GM12878 (cell line): ENCODE results near the gene FAM227A. TPM values are rescaled to one million over a fixed set of nuclear protein-coding genes. Genes with fewer than 3 reads are reported as not detected.

Experiments used
- ATF3 ChIP-seq: IDR thresholded peaks from 2 replicates; pipeline ENCODE4 v1.6.1; 2011; ENCODE audit warnings: low read depth, mild to moderate bottlenecking, low read length, moderate library complexity, borderline replicate concordance; ENCODE audit errors: extremely low read depth
- ESRRA ChIP-seq: IDR thresholded peaks from 2 replicates; pipeline ENCODE4 v1.6.1; 2012; ENCODE audit warnings: mild to moderate bottlenecking, low read length, improper control_type of control experiment
- ETV6 ChIP-seq, 2 experiments: fragments of 450-650 bp in 1 of 2; IDR thresholded peaks in 1 of 2; conservative IDR thresholded peaks in 1 of 2; 2 replicates each; pipeline ENCODE4 v1.6.1; 2014; ENCODE audit warnings: antibody characterized with exemption in 1 of 2, borderline replicate concordance in 1 of 2, low read depth in 1 of 2, mild to moderate bottlenecking in 1 of 2, moderate library complexity in 1 of 2
- HDAC2 ChIP-seq: fragments of 200-600 bp; sonication (generic); IDR thresholded peaks from 2 replicates; pipeline ENCODE4 v1.6.1; 2017
- HDAC6 ChIP-seq: fragments of 200-600 bp; sonication (generic); IDR thresholded peaks from one replicate; pipeline ENCODE4 v1.8.0; 2017; ENCODE audit warnings: antibody characterized with exemption; ENCODE audit not compliant: unreplicated experiment
- IRF4 ChIP-seq: IDR thresholded peaks from 2 replicates; pipeline ENCODE4 v1.6.1; 2011; ENCODE audit warnings: low read depth, low read length
- JUNB ChIP-seq: IDR thresholded peaks from 2 replicates; pipeline ENCODE4 v1.6.1; 2016; ENCODE audit warnings: antibody characterized with exemption, mild to moderate bottlenecking
- KDM1A ChIP-seq: fragments of 200-600 bp; sonication (generic); IDR thresholded peaks from 2 replicates; pipeline ENCODE4 v1.6.1; 2016; ENCODE audit warnings: borderline replicate concordance
- MXI1 ChIP-seq: fragments of 150-350 bp; IDR thresholded peaks from 2 replicates; pipeline ENCODE4 v1.6.1; 2011; ENCODE audit warnings: low read depth, mild to moderate bottlenecking, inconsistent platforms, low read length, improper control_type of control experiment
- NR2C2 ChIP-seq: IDR thresholded peaks from 2 replicates; pipeline ENCODE4 v1.6.1; 2011; ENCODE audit warnings: borderline replicate concordance, low read depth; ENCODE audit not compliant: control insufficient read depth, insufficient read length
- POLR2A ChIP-seq: IDR thresholded peaks from 2 replicates; pipeline ENCODE4 v1.6.1; 2011; ENCODE audit warnings: low read depth, mild to moderate bottlenecking, low read length
- POLR2AphosphoS2 ChIP-seq: IDR thresholded peaks from 2 replicates; pipeline ENCODE4 v1.6.1; 2011; ENCODE audit warnings: low read depth, mild to moderate bottlenecking, low read length, improper control_type of control experiment, moderate library complexity
- SIN3A ChIP-seq: IDR thresholded peaks from 2 replicates; pipeline ENCODE4 v1.6.1; 2012; ENCODE audit warnings: low read depth, low read length, improper control_type of control experiment
- SIX5 ChIP-seq: IDR thresholded peaks from 2 replicates; pipeline ENCODE4 v1.6.1; 2011; ENCODE audit warnings: mild to moderate bottlenecking, low read depth, low read length, moderate library complexity; ENCODE audit not compliant: severe bottlenecking
- SMAD1 ChIP-seq: fragments of 450-650 bp; IDR thresholded peaks from 2 replicates; pipeline ENCODE4 v1.6.1; 2018; ENCODE audit warnings: mild to moderate bottlenecking, low read depth; ENCODE audit not compliant: partially characterized antibody
- SMAD5 ChIP-seq: IDR thresholded peaks from 2 replicates; pipeline ENCODE4 v1.6.1; 2016; ENCODE audit warnings: antibody characterized with exemption, low read depth
- SRF ChIP-seq, 2 experiments: IDR thresholded peaks; 2 replicates each; pipeline ENCODE4 v1.6.1; 2011; ENCODE audit warnings: low read depth in 2 of 2, low read length in 2 of 2, mild to moderate bottlenecking in 1 of 2, moderate library complexity in 1 of 2
- ZNF384 ChIP-seq: IDR thresholded peaks from 2 replicates; pipeline ENCODE4 v1.6.1; 2012; ENCODE audit warnings: low read depth, mild to moderate bottlenecking, low read length, improper control_type of control experiment, borderline replicate concordance
- ZNF687 ChIP-seq: fragments of 450-650 bp; IDR thresholded peaks from 2 replicates; pipeline ENCODE4 v1.6.1; 2017; ENCODE audit warnings: mild to moderate bottlenecking, moderate library complexity
- polyA plus RNA-seq, 11 experiments: library from polyadenylated mRNA; depleted of rRNA in 4 of 11; unstranded in 6 of 11; stranded (reverse) in 5 of 11; fragments of >200 nt; fragmentation: Nextera tagmentation in 4 of 11; fragmentation: Illumina TruSeq in 1 of 11; extraction: Ambion mirVana in 4 of 11; extraction: Trizol in 1 of 11; gene quantifications; 1 replicate in 1 of 11; 2 replicates in 10 of 11; pipeline versions ENCODE4 v1.2.1 to v1.2.3, GENCODE V29; 2011 to 2016; ENCODE audit warnings: inconsistent platforms in 2 of 11, missing spikeins in 2 of 11, low read depth in 1 of 11
- total RNA-seq, 4 experiments: library from RNA; depleted of rRNA in 3 of 4; stranded (reverse); fragments of >200 nt in 3 of 4; fragmentation: Illumina TruSeq in 1 of 4; extraction: Trizol in 1 of 4; gene quantifications; 2 replicates each; pipeline versions ENCODE4 v1.2.1 to v1.2.3, GENCODE V29; 2013 to 2021
- TF ChIP-seq, protein P1 (sequence below): fragments of 450-650 bp; IDR thresholded peaks from 2 replicates; pipeline ENCODE4 v1.6.1; 2016; ENCODE audit warnings: mild to moderate bottlenecking, moderate library complexity, borderline replicate concordance
- TF ChIP-seq, protein P2 (sequence below): IDR thresholded peaks from 2 replicates; pipeline ENCODE4 v1.6.1; 2012; ENCODE audit warnings: low read depth, low read length, improper control_type of control experiment

Gene FAM227A
- total and polyA plus RNA-seq, 10 of the 15 experiments (the other 5 are each of a cell fraction or from before 2014, with no cell fraction given): 0.02 to 0.59 (median 0.25) TPM

- TF ChIP-seq, protein P1, sequence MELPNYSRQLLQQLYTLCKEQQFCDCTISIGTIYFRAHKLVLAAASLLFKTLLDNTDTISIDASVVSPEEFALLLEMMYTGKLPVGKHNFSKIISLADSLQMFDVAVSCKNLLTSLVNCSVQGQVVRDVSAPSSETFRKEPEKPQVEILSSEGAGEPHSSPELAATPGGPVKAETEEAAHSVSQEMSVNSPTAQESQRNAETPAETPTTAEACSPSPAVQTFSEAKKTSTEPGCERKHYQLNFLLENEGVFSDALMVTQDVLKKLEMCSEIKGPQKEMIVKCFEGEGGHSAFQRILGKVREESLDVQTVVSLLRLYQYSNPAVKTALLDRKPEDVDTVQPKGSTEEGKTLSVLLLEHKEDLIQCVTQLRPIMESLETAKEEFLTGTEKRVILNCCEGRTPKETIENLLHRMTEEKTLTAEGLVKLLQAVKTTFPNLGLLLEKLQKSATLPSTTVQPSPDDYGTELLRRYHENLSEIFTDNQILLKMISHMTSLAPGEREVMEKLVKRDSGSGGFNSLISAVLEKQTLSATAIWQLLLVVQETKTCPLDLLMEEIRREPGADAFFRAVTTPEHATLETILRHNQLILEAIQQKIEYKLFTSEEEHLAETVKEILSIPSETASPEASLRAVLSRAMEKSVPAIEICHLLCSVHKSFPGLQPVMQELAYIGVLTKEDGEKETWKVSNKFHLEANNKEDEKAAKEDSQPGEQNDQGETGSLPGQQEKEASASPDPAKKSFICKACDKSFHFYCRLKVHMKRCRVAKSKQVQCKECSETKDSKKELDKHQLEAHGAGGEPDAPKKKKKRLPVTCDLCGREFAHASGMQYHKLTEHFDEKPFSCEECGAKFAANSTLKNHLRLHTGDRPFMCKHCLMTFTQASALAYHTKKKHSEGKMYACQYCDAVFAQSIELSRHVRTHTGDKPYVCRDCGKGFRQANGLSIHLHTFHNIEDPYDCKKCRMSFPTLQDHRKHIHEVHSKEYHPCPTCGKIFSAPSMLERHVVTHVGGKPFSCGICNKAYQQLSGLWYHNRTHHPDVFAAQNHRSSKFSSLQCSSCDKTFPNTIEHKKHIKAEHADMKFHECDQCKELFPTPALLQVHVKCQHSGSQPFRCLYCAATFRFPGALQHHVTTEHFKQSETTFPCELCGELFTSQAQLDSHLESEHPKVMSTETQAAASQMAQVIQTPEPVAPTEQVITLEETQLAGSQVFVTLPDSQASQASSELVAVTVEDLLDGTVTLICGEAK: peak; percentile 98
- peak; percentile 76; the same call in 1 of the 2 replicates for TF ChIP-seq ESRRA
- TF ChIP-seq JUNB: no peak
- TF ChIP-seq POLR2AphosphoS2: peak; percentile 79; the same call in 1 of the 2 replicates
- TF ChIP-seq, protein P2, sequence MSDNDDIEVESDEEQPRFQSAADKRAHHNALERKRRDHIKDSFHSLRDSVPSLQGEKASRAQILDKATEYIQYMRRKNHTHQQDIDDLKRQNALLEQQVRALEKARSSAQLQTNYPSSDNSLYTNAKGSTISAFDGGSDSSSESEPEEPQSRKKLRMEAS: peak; percentile 87
- TF ChIP-seq SRF (IDR thresholded peaks at IDR 0.05; ENCODE audit: low read depth in 2 of 2, low read length in 2 of 2): peak in 1 of 2 experiments; percentile 73; a peak in 2 of 4 replicates
- TF ChIP-seq SIN3A: peak; percentile 90
- peak; percentile 88 for TF ChIP-seq SMAD5
- no peak for TF ChIP-seq ZNF687
- TF ChIP-seq SIX5: peak; percentile 68
- peak; percentile 99; the same call in 1 of the 2 replicates for TF ChIP-seq HDAC2
- TF ChIP-seq ZNF384: no peak
- TF ChIP-seq ATF3: no peak; the same call in 1 of the 2 replicates
- peak; percentile 53 for TF ChIP-seq SMAD1
- TF ChIP-seq HDAC6: no peak
- no peak for TF ChIP-seq KDM1A
- TF ChIP-seq NR2C2: no peak
- peak; percentile 99 for TF ChIP-seq POLR2A
- TF ChIP-seq IRF4: no peak
- TF ChIP-seq ETV6 (conservative IDR thresholded peaks at IDR 0.05 in 1 of 2, IDR thresholded peaks at IDR 0.05 in 1 of 2; ENCODE audit: borderline replicate concordance in 1 of 2, low read depth in 1 of 2): peak in 1 of 2 experiments; percentile 50; a peak in 2 of 4 replicates
- peak; percentile 88 for TF ChIP-seq MXI1
Observed at GRCh38 chr22:38681582-38682335, 25.6 kb upstream of the FAM227A start, which contains the start of gene TOMM22 (continued).
